MCF 10A (cell line): ENCODE results near the gene SHANK1. TPM values are rescaled to one million over a fixed set of nuclear protein-coding genes. Genes with fewer than 3 reads are reported as not detected.
A peak's percentile ranks its signal among the peaks of the same experiment; 100 is the strongest.

Experiments
- BruUV-seq: library from RNA; stranded (reverse); fragments of 400-500 nt; replicated peaks from 2 replicates; lab custom pipeline; 2021; lab: Mats Ljungman, UMichigan
- CTCF ChIA-PET: fragments of 300-600 bp; sonication (Branson Sonifier 250); formaldehyde crosslinking; extraction: SDS; loops from one replicate; lab custom pipeline; 2021; ENCODE audit warnings: antibody characterized with exemption, inconsistent platforms; lab: Yijun Ruan, JAX
- POLR2A ChIA-PET: fragments of 300-600, 350-650 bp; sonication (Branson Sonifier 250); formaldehyde crosslinking; extraction: SDS; loops from one replicate; lab custom pipeline; 2020; ENCODE audit warnings: antibody characterized with exemption, inconsistent platforms; lab: Yijun Ruan, JAX
- DNase-seq: peaks from one replicate; pipeline ENCODE4 v3.0.0-alpha.2; 2018; ENCODE audit not compliant: unreplicated experiment
- H3K27ac Mint-ChIP-seq: one replicate; pipeline ENCODE4 v1.8.0; 2022; ENCODE audit warnings: mild to moderate bottlenecking, low read depth, mixed read lengths; ENCODE audit not compliant: unreplicated experiment
- H3K27me3 Mint-ChIP-seq: one replicate; pipeline ENCODE4 v1.8.0; 2022; ENCODE audit warnings: mixed read lengths; ENCODE audit not compliant: insufficient read depth, unreplicated experiment
- H3K36me3 Mint-ChIP-seq: one replicate; pipeline ENCODE4 v1.8.0; 2022; ENCODE audit warnings: mild to moderate bottlenecking, moderate library complexity, mixed read lengths; ENCODE audit not compliant: insufficient read depth, unreplicated experiment
- H3K4me1 Mint-ChIP-seq: one replicate; pipeline ENCODE4 v1.8.0; 2022; ENCODE audit warnings: mixed read lengths; ENCODE audit not compliant: insufficient read depth, unreplicated experiment
- H3K4me3 Mint-ChIP-seq: one replicate; pipeline ENCODE4 v1.8.0; 2022; ENCODE audit warnings: mild to moderate bottlenecking, moderate library complexity, mixed read lengths; ENCODE audit not compliant: unreplicated experiment
- H3K9me3 Mint-ChIP-seq: one replicate; pipeline ENCODE4 v1.8.0; 2022; ENCODE audit warnings: mixed read lengths; ENCODE audit not compliant: unreplicated experiment
- intact Hi-C: fragments of 100-400 bp; cut with micrococcal nuclease; formaldehyde crosslinking; loops from 2 replicates; pipeline ENCODE4 v1.14.1; 2022
- total RNA-seq: library from RNA; stranded (reverse); gene quantifications from 2 replicates; pipeline ENCODE4 v1.2.3, GENCODE V29; 2022
- TF ChIP-seq, protein P1 (sequence below): fragments of 200-600 bp; IDR thresholded peaks from one replicate; pipeline ENCODE4 v1.8.0; 2022; ENCODE audit warnings: antibody characterized with exemption, mild to moderate bottlenecking; ENCODE audit not compliant: unreplicated experiment

SHANK1 gene
- total RNA-seq, 1 experiment from 2014 or later: 0.44 TPM

DNA sequence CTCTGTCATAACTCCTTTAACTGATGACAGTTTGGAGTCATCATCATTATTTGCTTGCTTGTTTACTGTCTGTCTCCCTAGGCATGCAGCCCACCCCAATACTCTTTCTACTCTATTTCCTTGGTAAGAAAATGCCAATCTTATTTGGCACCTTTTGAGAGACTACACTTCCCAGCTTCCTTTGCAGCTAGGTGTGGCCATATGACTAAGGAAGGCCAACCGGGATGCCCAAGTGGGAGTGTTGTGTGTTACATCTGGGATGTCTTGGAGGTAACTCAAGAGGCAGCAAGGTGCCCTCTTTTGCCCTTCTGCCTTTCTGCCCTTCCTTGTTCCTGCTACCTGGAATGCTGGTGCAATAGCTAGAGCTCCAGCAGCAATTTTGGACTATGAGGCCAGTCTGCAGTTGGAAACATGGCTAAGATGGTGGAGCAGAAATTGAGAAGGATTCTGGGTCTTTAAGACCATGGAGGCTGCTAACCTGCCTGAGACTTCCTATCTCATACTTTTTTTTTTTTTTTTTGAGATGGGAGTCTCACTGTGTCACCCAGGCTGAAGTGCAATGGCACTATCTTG lies 42.9 kb downstream of the SHANK1 start:
- DNase-seq: no peak

DNA sequence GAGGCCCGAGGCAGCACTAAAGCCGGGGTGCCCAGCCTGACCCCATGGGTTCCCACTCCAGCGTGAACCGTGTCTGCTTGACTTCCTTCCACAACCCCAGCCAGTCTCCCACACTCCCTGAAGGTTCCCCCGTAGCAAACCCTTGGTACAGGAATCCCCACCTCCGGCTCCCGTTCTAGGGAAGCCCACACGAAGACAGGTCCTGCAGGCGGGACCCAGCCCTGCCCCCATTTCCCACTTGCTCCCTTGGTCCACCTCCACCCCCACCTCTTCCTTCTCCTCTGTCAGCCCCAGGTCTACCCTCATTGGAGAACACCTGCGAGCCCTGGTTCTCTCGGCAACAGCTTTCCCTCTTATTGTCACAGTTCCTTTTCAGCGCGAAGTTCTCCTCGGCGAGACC lies 46.5 kb downstream of the SHANK1 start:
- peaks cover 17% of the 10 kb centered on the region for H3K27me3 Mint-ChIP-seq

More for the DNA sequence above, 42.9 kb downstream of the SHANK1 start:
- no peak overlapping the region for H3K27ac Mint-ChIP-seq
- ChIA-PET POLR2A (no interaction called here), CTCF (no interaction called here)
- H3K9me3 Mint-ChIP-seq: peaks cover 18% of the 10 kb centered on the region
- H3K4me3 Mint-ChIP-seq: no peak overlapping the region
- peaks cover 6% of the 10 kb centered on the region for H3K36me3 Mint-ChIP-seq
- BruUV-seq: no TSS peak
- H3K27me3 Mint-ChIP-seq: peaks cover 25% of the 10 kb centered on the region
- TF ChIP-seq, protein P1, sequence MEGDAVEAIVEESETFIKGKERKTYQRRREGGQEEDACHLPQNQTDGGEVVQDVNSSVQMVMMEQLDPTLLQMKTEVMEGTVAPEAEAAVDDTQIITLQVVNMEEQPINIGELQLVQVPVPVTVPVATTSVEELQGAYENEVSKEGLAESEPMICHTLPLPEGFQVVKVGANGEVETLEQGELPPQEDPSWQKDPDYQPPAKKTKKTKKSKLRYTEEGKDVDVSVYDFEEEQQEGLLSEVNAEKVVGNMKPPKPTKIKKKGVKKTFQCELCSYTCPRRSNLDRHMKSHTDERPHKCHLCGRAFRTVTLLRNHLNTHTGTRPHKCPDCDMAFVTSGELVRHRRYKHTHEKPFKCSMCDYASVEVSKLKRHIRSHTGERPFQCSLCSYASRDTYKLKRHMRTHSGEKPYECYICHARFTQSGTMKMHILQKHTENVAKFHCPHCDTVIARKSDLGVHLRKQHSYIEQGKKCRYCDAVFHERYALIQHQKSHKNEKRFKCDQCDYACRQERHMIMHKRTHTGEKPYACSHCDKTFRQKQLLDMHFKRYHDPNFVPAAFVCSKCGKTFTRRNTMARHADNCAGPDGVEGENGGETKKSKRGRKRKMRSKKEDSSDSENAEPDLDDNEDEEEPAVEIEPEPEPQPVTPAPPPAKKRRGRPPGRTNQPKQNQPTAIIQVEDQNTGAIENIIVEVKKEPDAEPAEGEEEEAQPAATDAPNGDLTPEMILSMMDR: no peak
- intact Hi-C loops: no loop called here
- peaks cover 5% of the 10 kb centered on the region for H3K4me1 Mint-ChIP-seq

DNA sequence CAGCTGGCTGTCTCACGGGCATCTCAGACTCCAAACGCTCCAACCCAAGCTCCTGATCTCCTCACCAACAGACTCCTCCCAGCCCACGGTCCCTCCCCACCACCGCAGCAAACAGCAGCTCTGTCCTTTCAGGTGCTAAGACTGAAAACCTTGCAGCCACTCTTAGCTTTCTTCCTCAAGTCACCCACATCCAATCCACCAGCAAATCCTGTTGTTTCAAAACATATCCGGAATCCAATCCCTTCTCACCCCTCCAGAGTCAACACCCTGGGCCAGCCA lies 49.6 kb downstream of the SHANK1 start:
- peaks cover 17% of the 10 kb centered on the region for H3K27me3 Mint-ChIP-seq
- TF ChIP-seq, protein P1: no peak
- H3K4me3 Mint-ChIP-seq: no peak overlapping the region
- POLR2A ChIA-PET: no interaction called here
- no peak for DNase-seq
- no peaks in the 10 kb centered on the region for H3K9me3 Mint-ChIP-seq
- CTCF ChIA-PET: interaction anchor here (0.5 to 2.6 kb wide), 20 partner anchors 7 to 451 kb away, joined by 3 to 13 read pairs (median 4); partner anchors contain the start of genes ACP4 and GPR32
- H3K27ac Mint-ChIP-seq: no peak overlapping the region
- H3K4me1 Mint-ChIP-seq: no peaks in the 10 kb centered on the region
- peaks cover 6% of the 10 kb centered on the region for H3K36me3 Mint-ChIP-seq
- intact Hi-C loops: no loop called here
- BruUV-seq: no TSS peak

More for the DNA sequence above, 46.5 kb downstream of the SHANK1 start:
- Mint-ChIP-seq H3K4me3 (no peak overlapping the region), H3K27ac (no peak overlapping the region), H3K36me3 (no peaks in the 10 kb centered on the region), H3K9me3 (peaks cover 5% of the 10 kb centered on the region), H3K4me1 (peaks cover 4% of the 10 kb centered on the region)
- ChIA-PET POLR2A (no interaction called here), CTCF (no interaction called here)
- intact Hi-C loops: no loop called here
- TF ChIP-seq, protein P1: no peak
- DNase-seq: no peak
- BruUV-seq: no TSS peak

DNA sequence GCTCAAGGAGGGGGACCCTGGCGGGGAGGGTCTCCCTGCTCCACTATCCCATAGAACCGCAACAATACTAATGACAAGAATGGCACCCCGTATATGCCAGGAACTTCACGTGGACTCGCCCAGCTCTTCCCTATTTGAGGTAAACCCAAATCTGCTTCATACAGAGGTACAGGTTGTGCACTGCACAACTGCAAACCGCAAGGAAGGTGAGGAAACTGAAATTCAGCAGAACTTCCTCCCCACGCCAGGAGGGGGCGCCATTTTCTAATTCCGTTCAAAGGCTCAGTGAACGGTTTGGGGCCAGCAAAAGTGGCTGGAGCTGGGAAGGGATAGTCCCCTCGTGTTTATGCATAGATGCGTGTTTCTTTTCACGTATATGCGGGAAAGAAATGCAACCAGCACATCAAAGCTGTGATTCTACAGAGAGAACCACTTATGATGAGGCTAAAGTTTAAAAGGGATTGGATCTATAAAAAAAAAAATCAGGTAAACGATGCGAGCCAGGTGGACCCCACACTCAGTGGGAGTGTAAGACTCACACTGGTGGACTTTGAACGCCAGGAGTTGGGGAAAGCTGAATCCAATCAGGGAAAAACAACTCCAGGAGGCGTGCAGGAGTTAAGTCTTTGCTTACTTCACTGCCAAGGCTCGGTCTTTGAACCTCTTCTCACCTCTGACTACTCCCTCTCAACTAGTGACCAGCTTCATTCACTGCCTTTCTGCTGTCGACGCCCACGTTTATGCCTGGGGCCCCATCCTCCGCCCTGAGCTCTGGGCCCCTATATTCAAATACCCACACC lies 50.1 kb downstream of the SHANK1 start:
- DNase-seq: peak; percentile 27

More for the DNA sequence above, 50.1 kb downstream of the SHANK1 start:
- Mint-ChIP-seq H3K9me3 (no peaks in the 10 kb centered on the region), H3K4me3 (no peak overlapping the region), H3K36me3 (peaks cover 6% of the 10 kb centered on the region), H3K27me3 (peaks cover 17% of the 10 kb centered on the region), H3K4me1 (no peaks in the 10 kb centered on the region), H3K27ac (no peak overlapping the region)
- TF ChIP-seq, protein P1: peak; percentile 66
- CTCF ChIA-PET: interaction anchor here (0.5 to 2.6 kb wide), 25 partner anchors 8 to 452 kb away, joined by 3 to 13 read pairs (median 4); partner anchors contain the start of genes ACP4 and GPR32
- POLR2A ChIA-PET: no interaction called here
- intact Hi-C loops: no loop called here
- no TSS peak for BruUV-seq
